ENCODE results near the gene NFATC4.
A peak's percentile ranks its signal among the peaks of the same experiment; 100 is the strongest.

Gene NFATC4

GRCh38 chr14:24366413-24366720 lies 1.6 kb upstream of the NFATC4 start:
- no peak for ATAC-seq (ENCODE audit: insufficient read depth, low read depth)
- H3K27ac ChIP-seq (ENCODE audit: low read length), result no peak overlapping the region
- TF ChIP-seq CTCF (IDR thresholded peaks at IDR 0.05; ENCODE audit: borderline replicate concordance, extremely low read depth, low read length, poor library complexity, severe bottlenecking) (no peak), EZH2 (IDR thresholded peaks at IDR 0.05; ENCODE audit: borderline replicate concordance, low read depth, low read length, severe bottlenecking) (no peak)
- H3K4me3 ChIP-seq (ENCODE audit: low read depth in 1 of 2, low read length in 2 of 2), result no peak overlapping the region
- DNase-seq, result no peak
- H3K79me2 ChIP-seq (ENCODE audit: insufficient read depth, low read length), result no peaks in the 10 kb centered on the region
- no peak overlapping the region for H2AFZ ChIP-seq (ENCODE audit: low read depth, low read length)
- no peak overlapping the region for H3K9ac ChIP-seq (ENCODE audit: low read depth, low read length)
- no peaks in the 10 kb centered on the region for H3K9me3 ChIP-seq (ENCODE audit: insufficient read depth, low read length, severe bottlenecking)
- H3K4me2 ChIP-seq (ENCODE audit: insufficient read depth, low read length), result no peak overlapping the region
- H3K36me3 ChIP-seq (ENCODE audit: insufficient read depth, low read length), result no peaks in the 10 kb centered on the region
- H3K27me3 ChIP-seq (ENCODE audit: insufficient read depth, low read length, poor library complexity), result peaks cover 61% of the 10 kb centered on the region
- H4K20me1 ChIP-seq (ENCODE audit: insufficient read depth, low read length), result no peaks in the 10 kb centered on the region
- no peaks in the 10 kb centered on the region for H3K4me1 ChIP-seq (ENCODE audit: insufficient read depth, low read length)

- H2AFZ ChIP-seq (ENCODE audit: low read depth, low read length), result no peak overlapping the region
- H3K27ac ChIP-seq (ENCODE audit: low read length), result no peak overlapping the region
- ATAC-seq (ENCODE audit: insufficient read depth, low read depth) (no peak), DNase-seq (peak; percentile 7)
- H3K9me3 ChIP-seq (ENCODE audit: insufficient read depth, low read length, severe bottlenecking), result no peaks in the 10 kb centered on the region
- no peak overlapping the region for H3K4me2 ChIP-seq (ENCODE audit: insufficient read depth, low read length)
- H3K79me2 ChIP-seq (ENCODE audit: insufficient read depth, low read length), result no peaks in the 10 kb centered on the region
- TF ChIP-seq EZH2 (IDR thresholded peaks at IDR 0.05; ENCODE audit: borderline replicate concordance, low read depth, low read length, severe bottlenecking), result no peak
- TF ChIP-seq CTCF (IDR thresholded peaks at IDR 0.05; ENCODE audit: borderline replicate concordance, extremely low read depth, low read length, poor library complexity, severe bottlenecking), result no peak
- H4K20me1 ChIP-seq (ENCODE audit: insufficient read depth, low read length), result no peaks in the 10 kb centered on the region
- H3K4me3 ChIP-seq (ENCODE audit: low read depth in 1 of 2, low read length in 2 of 2), result no peak overlapping the region
- H3K27me3 ChIP-seq (ENCODE audit: insufficient read depth, low read length, poor library complexity), result peaks cover 62% of the 10 kb centered on the region
- H3K9ac ChIP-seq (ENCODE audit: low read depth, low read length), result no peak overlapping the region
- H3K36me3 ChIP-seq (ENCODE audit: insufficient read depth, low read length), result no peaks in the 10 kb centered on the region
- H3K4me1 ChIP-seq (ENCODE audit: insufficient read depth, low read length), result no peaks in the 10 kb centered on the region
Observed at GRCh38 chr14:24366721-24367513, 1.1 kb upstream of the NFATC4 start.

- no peak for DNase-seq
- peaks cover 55% of the 10 kb centered on the region for H3K27me3 ChIP-seq (ENCODE audit: insufficient read depth, low read length, poor library complexity)
- no peak overlapping the region for H3K4me3 ChIP-seq (ENCODE audit: low read depth in 1 of 2, low read length in 2 of 2)
- no peak overlapping the region; the same call in 1 of the 2 replicates for H3K4me2 ChIP-seq (ENCODE audit: insufficient read depth, low read length)
- H2AFZ ChIP-seq (ENCODE audit: low read depth, low read length), result no peak overlapping the region
- H3K27ac ChIP-seq (ENCODE audit: low read length), result no peak overlapping the region
- no peak overlapping the region for H3K9ac ChIP-seq (ENCODE audit: low read depth, low read length)
- H3K79me2 ChIP-seq (ENCODE audit: insufficient read depth, low read length), result no peaks in the 10 kb centered on the region
- H4K20me1 ChIP-seq (ENCODE audit: insufficient read depth, low read length), result no peaks in the 10 kb centered on the region
- no peaks in the 10 kb centered on the region for H3K36me3 ChIP-seq (ENCODE audit: insufficient read depth, low read length)
- H3K4me1 ChIP-seq (ENCODE audit: insufficient read depth, low read length), result no peaks in the 10 kb centered on the region
- no peak for ATAC-seq (ENCODE audit: insufficient read depth, low read depth)
- H3K9me3 ChIP-seq (ENCODE audit: insufficient read depth, low read length, severe bottlenecking), result no peaks in the 10 kb centered on the region
- peak; percentile 23 for TF ChIP-seq EZH2 (IDR thresholded peaks at IDR 0.05; ENCODE audit: borderline replicate concordance, low read depth, low read length, severe bottlenecking)
- no peak for TF ChIP-seq CTCF (IDR thresholded peaks at IDR 0.05; ENCODE audit: borderline replicate concordance, extremely low read depth, low read length, poor library complexity, severe bottlenecking)
Observed at GRCh38 chr14:24368212-24368561, 203 bp downstream of the NFATC4 start.

Measured in DND-41 (cell line).